NOMO-1 (cell line): ENCODE results near the gene NDUFA5.
"Not testable (repeated sequence)": the region's sequence is repeated elsewhere in the genome, so short reads cannot be mapped to it uniquely, and the experiment has no call there.

Source experiments
- DNase-seq, 2 experiments: peaks; one replicate each; lab custom pipeline; 2025; ENCODE audit not compliant: unreplicated experiment in 2 of 2; lab: John Stamatoyannopoulos, UW

The NDUFA5 gene

GRCh38 chr7:123558289-123558874 lies 764 bp upstream of the NDUFA5 start:
- no peak for DNase-seq

GRCh38 chr7:123557016-123557397 lies 611 bp downstream of the NDUFA5 start:
- DNase-seq, result no peak

GRCh38 chr7:123555484-123555883 lies 2.1 kb downstream of the NDUFA5 start:
- DNase-seq, result no peak

- no peak for DNase-seq
These were observed 4.5 kb downstream of the NDUFA5 start for GRCh38 chr7:123553159-123553558.

GRCh38 chr7:123552641-123553040 lies 5.0 kb downstream of the NDUFA5 start:
- DNase-seq, result no peak

GRCh38 chr7:123552134-123552533 lies 5.5 kb downstream of the NDUFA5 start:
- not testable (repeated sequence) for DNase-seq

- DNase-seq, result no peak
These were observed 9.2 kb downstream of the NDUFA5 start for GRCh38 chr7:123548406-123548805.

GRCh38 chr7:123539871-123540270 lies 17.7 kb downstream of the NDUFA5 start:
- no peak for DNase-seq

- no peak for DNase-seq
These were observed 18.7 kb downstream of the NDUFA5 start for GRCh38 chr7:123538897-123539296.

GRCh38 chr7:123538189-123538714 lies 19.4 kb downstream of the NDUFA5 start:
- DNase-seq, result no peak

GRCh38 chr7:123537026-123537642 lies 20.5 kb downstream of the NDUFA5 start:
- DNase-seq, result no peak

GRCh38 chr7:123535517-123535916 lies 22.1 kb downstream of the NDUFA5 start:
- DNase-seq, result no peak

- peak; percentile 72 to 73 for DNase-seq
These were observed 23.0 kb downstream of the NDUFA5 start, which contains the start of gene IQUB for GRCh38 chr7:123534383-123535260. IQUB (minus strand) TSS chr7:123534595; CDS start chr7:123512340, 22,255 bp downstream.

GRCh38 chr7:123533929-123534382 lies 23.7 kb downstream of the NDUFA5 start:
- no peak for DNase-seq

GRCh38 chr7:123533553-123533917 lies 24.1 kb downstream of the NDUFA5 start:
- no peak for DNase-seq

GRCh38 chr7:123532788-123533552 lies 24.6 kb downstream of the NDUFA5 start:
- DNase-seq, result peak in 1 of 2 experiments; percentile 7

- not testable (repeated sequence) for DNase-seq
These were observed 25.3 kb downstream of the NDUFA5 start for GRCh38 chr7:123532343-123532742.

GRCh38 chr7:123530035-123530591 lies 27.5 kb downstream of the NDUFA5 start:
- DNase-seq, result not testable (repeated sequence)

GRCh38 chr7:123528265-123528664 lies 29.4 kb downstream of the NDUFA5 start:
- no peak for DNase-seq

- DNase-seq, result not testable (repeated sequence)
These were observed 29.8 kb downstream of the NDUFA5 start for GRCh38 chr7:123527712-123528225.
